K562 (cell line): ENCODE data around the gene KRT8.

Experiments
- CREBBP ChIP-seq: IDR thresholded peaks from one replicate; pipeline ENCODE4 v1.6.1; 2012; ENCODE audit warnings: low read depth, mild to moderate bottlenecking, control low read depth, inconsistent platforms, low read length
- DPF2 ChIP-seq: fragments of 450-650 bp; IDR thresholded peaks from 2 replicates; pipeline ENCODE4 v1.6.1; 2016
- FOXM1 ChIP-seq, 2 experiments: fragments of 450-650 bp in 1 of 2; sonication (generic) in 1 of 2; formaldehyde crosslinking in 1 of 2; IDR thresholded peaks; 2 replicates each; pipeline versions ENCODE4 v1.6.1 to v1.9.0; 2017 to 2022; ENCODE audit warnings: low read depth in 2 of 2, mild to moderate bottlenecking in 2 of 2, missing genetic modification reagents in 1 of 2, moderate library complexity in 1 of 2
- KHSRP ChIP-seq: fragments of 450-650 bp; IDR thresholded peaks from 2 replicates; pipeline ENCODE4 v1.6.1; 2017
- YY1 ChIP-seq, 3 experiments: IDR thresholded peaks; 2 replicates each; pipeline ENCODE4 v1.6.1; 2011; ENCODE audit warnings: low read length in 2 of 3, mild to moderate bottlenecking in 2 of 3, moderate library complexity in 2 of 3, borderline replicate concordance in 1 of 3, control low read depth in 1 of 3, low read depth in 1 of 3; ENCODE audit not compliant: insufficient read depth in 3 of 3, insufficient replicate concordance in 2 of 3, control insufficient read depth in 1 of 3, insufficient read length in 1 of 3; ENCODE audit errors: extremely low read depth in 1 of 3
- ZBTB7A ChIP-seq: IDR thresholded peaks from 2 replicates; pipeline ENCODE4 v1.6.1; 2011; ENCODE audit warnings: low read depth, mild to moderate bottlenecking, low read length, moderate library complexity, borderline replicate concordance; ENCODE audit not compliant: control insufficient read depth
- TF ChIP-seq, protein P1 (sequence below): sonication (generic); formaldehyde crosslinking; IDR thresholded peaks from 2 replicates; pipeline ENCODE4 v1.8.1; 2023; ENCODE audit warnings: mild to moderate bottlenecking, missing genetic modification reagents
- TF ChIP-seq, protein P2 (sequence below), 3 experiments: IDR thresholded peaks in 2 of 3; conservative IDR thresholded peaks in 1 of 3; 2 replicates each; pipeline ENCODE4 v1.5.1; 2011 to 2012; ENCODE audit warnings: low read length in 3 of 3, mild to moderate bottlenecking in 3 of 3, control low read depth in 2 of 3, improper control_type of control experiment in 1 of 3, inconsistent platforms in 1 of 3, low read depth in 1 of 3, mixed read lengths in 1 of 3, moderate library complexity in 1 of 3; ENCODE audit not compliant: insufficient read depth in 2 of 3

DNA sequence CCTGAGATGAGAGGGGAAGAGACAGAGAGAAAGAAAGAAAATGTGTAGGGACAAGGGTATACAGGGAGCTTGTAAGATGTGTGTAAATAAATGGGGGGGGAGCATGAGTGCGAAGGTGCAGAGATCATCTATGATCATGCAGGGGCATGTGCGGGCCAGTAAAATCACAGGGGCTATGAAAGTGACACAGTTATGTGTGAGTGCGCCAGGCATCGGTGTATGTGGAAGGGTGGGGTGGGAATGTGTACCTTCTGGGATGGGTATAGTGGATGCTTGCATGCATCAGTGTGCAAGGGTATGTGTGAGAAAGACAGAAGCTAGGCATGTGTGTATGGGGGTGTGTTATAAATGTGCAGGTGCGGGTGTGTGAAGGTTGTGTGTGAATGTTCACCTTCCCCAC, 37.7 kb downstream of the KRT8 start:
- TF ChIP-seq, protein P1, sequence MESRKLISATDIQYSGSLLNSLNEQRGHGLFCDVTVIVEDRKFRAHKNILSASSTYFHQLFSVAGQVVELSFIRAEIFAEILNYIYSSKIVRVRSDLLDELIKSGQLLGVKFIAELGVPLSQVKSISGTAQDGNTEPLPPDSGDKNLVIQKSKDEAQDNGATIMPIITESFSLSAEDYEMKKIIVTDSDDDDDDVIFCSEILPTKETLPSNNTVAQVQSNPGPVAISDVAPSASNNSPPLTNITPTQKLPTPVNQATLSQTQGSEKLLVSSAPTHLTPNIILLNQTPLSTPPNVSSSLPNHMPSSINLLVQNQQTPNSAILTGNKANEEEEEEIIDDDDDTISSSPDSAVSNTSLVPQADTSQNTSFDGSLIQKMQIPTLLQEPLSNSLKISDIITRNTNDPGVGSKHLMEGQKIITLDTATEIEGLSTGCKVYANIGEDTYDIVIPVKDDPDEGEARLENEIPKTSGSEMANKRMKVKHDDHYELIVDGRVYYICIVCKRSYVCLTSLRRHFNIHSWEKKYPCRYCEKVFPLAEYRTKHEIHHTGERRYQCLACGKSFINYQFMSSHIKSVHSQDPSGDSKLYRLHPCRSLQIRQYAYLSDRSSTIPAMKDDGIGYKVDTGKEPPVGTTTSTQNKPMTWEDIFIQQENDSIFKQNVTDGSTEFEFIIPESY (CRISPR knock-in tag), result no peak
- no peak for TF ChIP-seq KHSRP
- TF ChIP-seq CREBBP, result no peak
- no peak for TF ChIP-seq DPF2
- TF ChIP-seq ZBTB7A, result no peak
- no peak for TF ChIP-seq FOXM1 (IDR thresholded peaks at IDR 0.05; ENCODE audit: low read depth)
- no peak for TF ChIP-seq FOXM1 (CRISPR knock-in tag; IDR thresholded peaks at IDR 0.05; ENCODE audit: low read depth)
- no peak for TF ChIP-seq YY1 (IDR thresholded peaks at IDR 0.05; ENCODE audit: borderline replicate concordance in 1 of 3, control insufficient read depth in 1 of 3, extremely low read depth in 1 of 3, insufficient read depth in 3 of 3, insufficient read length in 1 of 3, insufficient replicate concordance in 2 of 3, low read depth in 1 of 3, low read length in 2 of 3)
- TF ChIP-seq, protein P2, sequence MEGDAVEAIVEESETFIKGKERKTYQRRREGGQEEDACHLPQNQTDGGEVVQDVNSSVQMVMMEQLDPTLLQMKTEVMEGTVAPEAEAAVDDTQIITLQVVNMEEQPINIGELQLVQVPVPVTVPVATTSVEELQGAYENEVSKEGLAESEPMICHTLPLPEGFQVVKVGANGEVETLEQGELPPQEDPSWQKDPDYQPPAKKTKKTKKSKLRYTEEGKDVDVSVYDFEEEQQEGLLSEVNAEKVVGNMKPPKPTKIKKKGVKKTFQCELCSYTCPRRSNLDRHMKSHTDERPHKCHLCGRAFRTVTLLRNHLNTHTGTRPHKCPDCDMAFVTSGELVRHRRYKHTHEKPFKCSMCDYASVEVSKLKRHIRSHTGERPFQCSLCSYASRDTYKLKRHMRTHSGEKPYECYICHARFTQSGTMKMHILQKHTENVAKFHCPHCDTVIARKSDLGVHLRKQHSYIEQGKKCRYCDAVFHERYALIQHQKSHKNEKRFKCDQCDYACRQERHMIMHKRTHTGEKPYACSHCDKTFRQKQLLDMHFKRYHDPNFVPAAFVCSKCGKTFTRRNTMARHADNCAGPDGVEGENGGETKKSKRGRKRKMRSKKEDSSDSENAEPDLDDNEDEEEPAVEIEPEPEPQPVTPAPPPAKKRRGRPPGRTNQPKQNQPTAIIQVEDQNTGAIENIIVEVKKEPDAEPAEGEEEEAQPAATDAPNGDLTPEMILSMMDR (IDR thresholded peaks at IDR 0.05 in 2 of 3, conservative IDR thresholded peaks at IDR 0.05 in 1 of 3; ENCODE audit: insufficient read depth in 2 of 3, low read depth in 1 of 3, low read length in 3 of 3), result no peak
